ENCODE measurements around the gene RASGRP3. TPM values are rescaled to one million over a fixed set of nuclear protein-coding genes. Genes with fewer than 3 reads are reported as not detected.

The RASGRP3 gene
- polyA plus RNA-seq, 1 donor = 19.6 TPM

Other genes starting within 250 kb of the RASGRP3 start
- gene FAM98A, start 122.7 kb downstream of the RASGRP3 start, polyA plus RNA-seq (ENCODE audit: insufficient read length) = 58.5 TPM